Measurements from ENCODE around the gene ZDHHC13. TPM values are rescaled to one million over a fixed set of nuclear protein-coding genes. Genes with fewer than 3 reads are reported as not detected.

ZDHHC13 gene
- polyA plus RNA-seq, 1 donor from 2014 or later = 70.0 TPM

DNA sequence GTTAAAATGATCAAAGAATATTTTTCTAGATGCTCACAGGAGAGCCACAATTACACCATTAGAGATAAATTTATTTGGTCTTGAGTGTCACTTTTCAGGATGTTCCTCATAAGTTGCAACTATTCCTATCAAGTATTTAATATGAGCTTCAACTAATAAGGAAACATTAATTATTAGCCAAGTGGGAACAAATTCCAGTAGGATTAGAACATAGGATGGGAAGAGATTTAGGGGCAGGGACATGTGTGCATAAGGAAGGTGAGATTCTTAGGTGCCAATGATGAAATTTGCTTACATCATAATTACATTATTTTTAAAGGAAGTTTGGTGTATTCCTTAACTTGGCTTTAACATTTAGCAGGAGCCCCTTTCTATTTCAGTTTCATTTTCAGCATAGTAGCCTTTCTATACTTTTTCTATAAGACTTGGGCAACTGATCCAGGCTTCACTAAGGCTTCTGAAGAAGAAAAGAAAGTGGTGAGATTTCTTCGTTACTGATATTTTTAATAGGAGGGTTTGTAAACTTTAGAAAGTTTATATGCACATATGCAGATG, 46.1 kb downstream of the ZDHHC13 start:
- Histone ChIP-seq H3K4me2 (ENCODE audit: low read length) (no peak overlapping the region), H3K27me3 (ENCODE audit: insufficient read depth, low read depth, low read length) (no peaks in the 10 kb centered on the region), H3K9me2 (ENCODE audit: insufficient read depth, low read length) (no peaks in the 10 kb centered on the region), H3K27ac (ENCODE audit: low read length) (no peak overlapping the region), H3K36me3 (ENCODE audit: insufficient read depth, low read length) (peaks cover 12% of the 10 kb centered on the region), H4K20me1 (ENCODE audit: insufficient read depth) (no peaks in the 10 kb centered on the region), H3K79me2 (replicated peaks; ENCODE audit: insufficient read depth, low read length) (no peaks in the 10 kb centered on the region), H3K4me3 (ENCODE audit: low read length) (no peak overlapping the region), H3K9ac (ENCODE audit: low read length) (no peak overlapping the region), H3K9me3 (ENCODE audit: low read length) (no peaks in the 10 kb centered on the region), H2AFZ (ENCODE audit: low read depth, low read length) (no peak overlapping the region), H3F3A (ENCODE audit: insufficient read depth, low read length, poor library complexity, severe bottlenecking) (no peaks in the 10 kb centered on the region)
- no peak for TF ChIP-seq TAF1 (IDR thresholded peaks at IDR 0.05; ENCODE audit: low read depth)

DNA sequence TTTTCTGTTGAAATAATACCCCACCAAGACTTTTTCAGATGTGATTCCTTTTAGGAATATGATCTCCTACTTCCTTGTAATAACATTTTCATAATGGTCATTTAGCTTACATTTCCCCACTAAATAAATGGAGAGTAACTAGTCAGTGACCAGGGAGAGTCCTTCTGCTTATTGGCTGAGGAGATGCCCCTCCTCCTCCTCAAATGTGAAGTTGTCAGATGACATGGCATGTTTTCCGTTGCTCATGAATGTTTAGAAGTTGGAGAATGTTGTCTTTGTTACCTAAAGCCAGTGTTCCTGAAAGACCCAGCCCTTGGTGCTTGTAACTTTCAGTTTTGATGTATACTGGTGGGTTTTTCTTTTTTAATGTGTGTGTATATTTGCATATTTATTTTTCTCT, 46.6 kb downstream of the ZDHHC13 start:
- H3K9me2 ChIP-seq (ENCODE audit: insufficient read depth, low read length) = no peaks in the 10 kb centered on the region
- no peak overlapping the region for H3K9ac ChIP-seq (ENCODE audit: low read length)
- H3K4me2 ChIP-seq (ENCODE audit: low read length) = no peak overlapping the region
- no peak overlapping the region for H3K4me3 ChIP-seq (ENCODE audit: low read length)
- no peaks in the 10 kb centered on the region for H3F3A ChIP-seq (ENCODE audit: insufficient read depth, low read length, poor library complexity, severe bottlenecking)
- no peaks in the 10 kb centered on the region for H3K27me3 ChIP-seq (ENCODE audit: insufficient read depth, low read depth, low read length)
- no peaks in the 10 kb centered on the region for H3K79me2 ChIP-seq (replicated peaks; ENCODE audit: insufficient read depth, low read length)
- TF ChIP-seq POLR2AphosphoS5 (IDR thresholded peaks at IDR 0.05) (no peak), RAD21 (conservative IDR thresholded peaks at IDR 0.05) (no peak), EP300 (conservative IDR thresholded peaks at IDR 0.05; ENCODE audit: poor library complexity, severe bottlenecking) (no peak), EZH2 (IDR thresholded peaks at IDR 0.05; ENCODE audit: borderline replicate concordance, insufficient read depth, low read length, poor library complexity, severe bottlenecking) (no peak), MXI1 (conservative IDR thresholded peaks at IDR 0.05; ENCODE audit: poor library complexity, severe bottlenecking) (no peak), TAF1 (IDR thresholded peaks at IDR 0.05; ENCODE audit: low read depth) (no peak), SMC3 (conservative IDR thresholded peaks at IDR 0.05; ENCODE audit: poor library complexity) (no peak)
- TF ChIP-seq, protein P1, sequence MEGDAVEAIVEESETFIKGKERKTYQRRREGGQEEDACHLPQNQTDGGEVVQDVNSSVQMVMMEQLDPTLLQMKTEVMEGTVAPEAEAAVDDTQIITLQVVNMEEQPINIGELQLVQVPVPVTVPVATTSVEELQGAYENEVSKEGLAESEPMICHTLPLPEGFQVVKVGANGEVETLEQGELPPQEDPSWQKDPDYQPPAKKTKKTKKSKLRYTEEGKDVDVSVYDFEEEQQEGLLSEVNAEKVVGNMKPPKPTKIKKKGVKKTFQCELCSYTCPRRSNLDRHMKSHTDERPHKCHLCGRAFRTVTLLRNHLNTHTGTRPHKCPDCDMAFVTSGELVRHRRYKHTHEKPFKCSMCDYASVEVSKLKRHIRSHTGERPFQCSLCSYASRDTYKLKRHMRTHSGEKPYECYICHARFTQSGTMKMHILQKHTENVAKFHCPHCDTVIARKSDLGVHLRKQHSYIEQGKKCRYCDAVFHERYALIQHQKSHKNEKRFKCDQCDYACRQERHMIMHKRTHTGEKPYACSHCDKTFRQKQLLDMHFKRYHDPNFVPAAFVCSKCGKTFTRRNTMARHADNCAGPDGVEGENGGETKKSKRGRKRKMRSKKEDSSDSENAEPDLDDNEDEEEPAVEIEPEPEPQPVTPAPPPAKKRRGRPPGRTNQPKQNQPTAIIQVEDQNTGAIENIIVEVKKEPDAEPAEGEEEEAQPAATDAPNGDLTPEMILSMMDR (IDR thresholded peaks at IDR 0.05; ENCODE audit: poor library complexity, severe bottlenecking) = no peak
- TF ChIP-seq, protein P2, sequence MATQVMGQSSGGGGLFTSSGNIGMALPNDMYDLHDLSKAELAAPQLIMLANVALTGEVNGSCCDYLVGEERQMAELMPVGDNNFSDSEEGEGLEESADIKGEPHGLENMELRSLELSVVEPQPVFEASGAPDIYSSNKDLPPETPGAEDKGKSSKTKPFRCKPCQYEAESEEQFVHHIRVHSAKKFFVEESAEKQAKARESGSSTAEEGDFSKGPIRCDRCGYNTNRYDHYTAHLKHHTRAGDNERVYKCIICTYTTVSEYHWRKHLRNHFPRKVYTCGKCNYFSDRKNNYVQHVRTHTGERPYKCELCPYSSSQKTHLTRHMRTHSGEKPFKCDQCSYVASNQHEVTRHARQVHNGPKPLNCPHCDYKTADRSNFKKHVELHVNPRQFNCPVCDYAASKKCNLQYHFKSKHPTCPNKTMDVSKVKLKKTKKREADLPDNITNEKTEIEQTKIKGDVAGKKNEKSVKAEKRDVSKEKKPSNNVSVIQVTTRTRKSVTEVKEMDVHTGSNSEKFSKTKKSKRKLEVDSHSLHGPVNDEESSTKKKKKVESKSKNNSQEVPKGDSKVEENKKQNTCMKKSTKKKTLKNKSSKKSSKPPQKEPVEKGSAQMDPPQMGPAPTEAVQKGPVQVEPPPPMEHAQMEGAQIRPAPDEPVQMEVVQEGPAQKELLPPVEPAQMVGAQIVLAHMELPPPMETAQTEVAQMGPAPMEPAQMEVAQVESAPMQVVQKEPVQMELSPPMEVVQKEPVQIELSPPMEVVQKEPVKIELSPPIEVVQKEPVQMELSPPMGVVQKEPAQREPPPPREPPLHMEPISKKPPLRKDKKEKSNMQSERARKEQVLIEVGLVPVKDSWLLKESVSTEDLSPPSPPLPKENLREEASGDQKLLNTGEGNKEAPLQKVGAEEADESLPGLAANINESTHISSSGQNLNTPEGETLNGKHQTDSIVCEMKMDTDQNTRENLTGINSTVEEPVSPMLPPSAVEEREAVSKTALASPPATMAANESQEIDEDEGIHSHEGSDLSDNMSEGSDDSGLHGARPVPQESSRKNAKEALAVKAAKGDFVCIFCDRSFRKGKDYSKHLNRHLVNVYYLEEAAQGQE (IDR thresholded peaks at IDR 0.05; ENCODE audit: borderline replicate concordance) = no peak
- peaks cover 12% of the 10 kb centered on the region for H3K36me3 ChIP-seq (ENCODE audit: insufficient read depth, low read length)
- no peaks in the 10 kb centered on the region for H3K9me3 ChIP-seq (ENCODE audit: low read length)
- no peaks in the 10 kb centered on the region for H4K20me1 ChIP-seq (ENCODE audit: insufficient read depth)
- no peak overlapping the region for H3K27ac ChIP-seq (ENCODE audit: low read length)
- H2AFZ ChIP-seq (ENCODE audit: low read depth, low read length) = no peak overlapping the region

Measured in neural cell (in vitro differentiated cells).